GM12878 (cell line): ENCODE results near the gene CHN2. TPM values are rescaled to one million over a fixed set of nuclear protein-coding genes. Genes with fewer than 3 reads are reported as not detected.
A peak's percentile ranks its signal among the peaks of the same experiment; 100 is the strongest.

ENCODE experiments used
- ATAC-seq: fragments of 200-7000 bp; cut with Tn5 transposase; 3 replicates; pipeline ENCODE4 v1.9.1; 2020; ENCODE audit warnings: mild to moderate bottlenecking, moderate library complexity
- BruUV-seq: library from RNA; stranded (reverse); fragments of 400-500 nt; replicated peaks from 2 replicates; lab custom pipeline; 2021; lab: Mats Ljungman, UMichigan
- CTCF ChIA-PET: fragments of 300-600 bp; sonication (Branson Sonifier 250); formaldehyde crosslinking; extraction: SDS; loops from one replicate; lab custom pipeline; 2021; ENCODE audit warnings: inconsistent platforms; lab: Yijun Ruan, JAX
- POLR2A ChIA-PET: fragments of 350-600 bp; formaldehyde crosslinking; extraction: SDS; loops from one replicate; lab custom pipeline; 2021; ENCODE audit warnings: inconsistent platforms; lab: Charles Lee
- RAD21 ChIA-PET: fragments of 300-600 bp; sonication (Branson Sonifier 250); formaldehyde crosslinking; loops from one replicate; lab custom pipeline; 2023; ENCODE audit warnings: antibody characterized with exemption; ENCODE audit not compliant: unreplicated experiment; lab: Charles Lee
- SMC1A ChIA-PET: fragments of 300-600 bp; sonication (Branson Sonifier 250); formaldehyde crosslinking; loops from one replicate; lab custom pipeline; 2023; ENCODE audit not compliant: unreplicated experiment, uncharacterized antibody; lab: Charles Lee
- DNase-seq: peaks from one replicate; pipeline ENCODE4 v3.0.0-alpha.2; 2011; ENCODE audit warnings: low read depth, low spot score
- FAIRE-seq: peaks from 3 replicates; lab custom pipeline; 2011; peaks lifted over from hg19 to GRCh38; lab: Jason Lieb, UNC
- H2AFZ ChIP-seq: 2 replicates; pipeline ENCODE4 v1.6.0; 2011; ENCODE audit warnings: low read depth, low read length, control low read depth; ENCODE audit not compliant: control insufficient read depth
- H3K27ac ChIP-seq: 2 replicates; pipeline ENCODE4 v1.5.1; 2011; ENCODE audit warnings: control low read depth; ENCODE audit not compliant: control insufficient read depth, insufficient read depth
- H3K27me3 ChIP-seq, 2 experiments: replicated peaks in 1 of 2; 2 replicates each; pipeline versions ENCODE4 v1.6.0 to v1.6.1; 2011; ENCODE audit warnings: low read length in 1 of 2; ENCODE audit not compliant: control insufficient read depth in 2 of 2, insufficient read depth in 2 of 2
- H3K36me3 ChIP-seq, 2 experiments: 2 replicates each; pipeline ENCODE4 v1.5.1; 2011; ENCODE audit warnings: low read length in 1 of 2; ENCODE audit not compliant: control insufficient read depth in 2 of 2, insufficient read depth in 2 of 2
- H3K4me1 ChIP-seq: 2 replicates; pipeline ENCODE4 v1.6.1; 2011; ENCODE audit warnings: mild to moderate bottlenecking, low read length, moderate library complexity, mixed read lengths; ENCODE audit not compliant: control insufficient read depth, insufficient read depth
- H3K4me2 ChIP-seq: 2 replicates; pipeline ENCODE4 v1.6.0; 2011; ENCODE audit warnings: control low read depth; ENCODE audit not compliant: control insufficient read depth, insufficient read depth
- H3K4me3 ChIP-seq: fragments of 200-600 bp; sonication (generic); 2 replicates; pipeline ENCODE4 v1.5.1; 2016
- H3K79me2 ChIP-seq: 2 replicates; pipeline ENCODE4 v1.6.0; 2011; ENCODE audit warnings: low read length; ENCODE audit not compliant: control insufficient read depth, insufficient read depth
- H3K9ac ChIP-seq: 2 replicates; pipeline ENCODE4 v1.8.0; 2011; ENCODE audit warnings: low read length, control low read depth, mixed read lengths; ENCODE audit not compliant: control insufficient read depth, insufficient read depth
- H3K9me3 ChIP-seq: replicated peaks from 3 replicates; pipeline ENCODE4 v1.5.1; 2011; ENCODE audit warnings: mild to moderate bottlenecking, low read length; ENCODE audit not compliant: control insufficient read depth, insufficient read depth
- H4K20me1 ChIP-seq: 2 replicates; pipeline ENCODE4 v1.6.0; 2011; ENCODE audit not compliant: control insufficient read depth, insufficient read depth
- CTCF ChIP-seq, 3 experiments: IDR thresholded peaks in 2 of 3; conservative IDR thresholded peaks in 1 of 3; 2 replicates each; pipeline ENCODE4 v1.5.1; 2011; ENCODE audit warnings: low read depth in 3 of 3, low read length in 3 of 3, mild to moderate bottlenecking in 3 of 3, control low read depth in 2 of 3, moderate library complexity in 2 of 3, inconsistent platforms in 1 of 3, mixed read lengths in 1 of 3; ENCODE audit not compliant: control insufficient read depth in 2 of 3, insufficient read depth in 1 of 3; ENCODE audit errors: extremely low read depth in 1 of 3
- GATAD2B ChIP-seq: fragments of 450-650 bp; conservative IDR thresholded peaks from 2 replicates; pipeline ENCODE4 v1.6.1; 2017; ENCODE audit warnings: low read depth, mild to moderate bottlenecking, moderate library complexity
- IKZF2 ChIP-seq, 2 experiments: fragments of 450-650 bp; IDR thresholded peaks; 2 replicates each; pipeline ENCODE4 v1.6.1; 2017; ENCODE audit warnings: mild to moderate bottlenecking in 2 of 2, moderate library complexity in 2 of 2
- MAX ChIP-seq: IDR thresholded peaks from 2 replicates; pipeline ENCODE4 v1.6.1; 2012; ENCODE audit warnings: low read depth, low read length, improper control_type of control experiment
- MEF2B ChIP-seq: fragments of 450-650 bp; IDR thresholded peaks from 2 replicates; pipeline ENCODE4 v1.6.1; 2018; ENCODE audit warnings: mild to moderate bottlenecking, moderate library complexity; ENCODE audit not compliant: partially characterized antibody, poor library complexity, severe bottlenecking
- NBN ChIP-seq: fragments of 450-650 bp; IDR thresholded peaks from 2 replicates; pipeline ENCODE4 v1.6.1; 2016
- NR2F1 ChIP-seq: fragments of 450-650 bp; conservative IDR thresholded peaks from 2 replicates; pipeline ENCODE4 v1.6.1; 2017; ENCODE audit warnings: mild to moderate bottlenecking
- RAD21 ChIP-seq: IDR thresholded peaks from 2 replicates; pipeline ENCODE4 v1.6.1; 2011; ENCODE audit warnings: mild to moderate bottlenecking, low read depth, low read length, moderate library complexity; ENCODE audit not compliant: insufficient read depth
- RB1 ChIP-seq: fragments of 450-650 bp; formaldehyde crosslinking; IDR thresholded peaks from 2 replicates; pipeline ENCODE4 v1.6.1; 2017; ENCODE audit warnings: mild to moderate bottlenecking, borderline replicate concordance
- SMARCA5 ChIP-seq: fragments of 450-650 bp; IDR thresholded peaks from 2 replicates; pipeline ENCODE4 v1.6.1; 2017; ENCODE audit warnings: mild to moderate bottlenecking
- SPI1 ChIP-seq: IDR thresholded peaks from 2 replicates; pipeline ENCODE4 v1.6.1; 2011; ENCODE audit warnings: low read depth, mild to moderate bottlenecking, low read length, moderate library complexity, borderline replicate concordance; ENCODE audit not compliant: insufficient read depth
- ZNF274 ChIP-seq: IDR thresholded peaks from one replicate; pipeline ENCODE4 v1.8.0; 2011; ENCODE audit not compliant: insufficient read length, insufficient read depth
- WGBS: methylation state at CpG from one replicate; pipeline ENCODE4 v1.1.6; 2016; ENCODE audit warnings: low lambda C conversion rate; ENCODE audit not compliant: insufficient replicate concordance, insufficient coverage; ENCODE audit errors: missing lambda C conversion rate; 5-methylcytosine and 5-hydroxymethylcytosine counted together
- in situ Hi-C: fragments of 300-500 bp; cut with MboI; formaldehyde crosslinking; loops from 9 replicates; pipeline ENCODE4 v1.14.3; 2018; ENCODE audit warnings: mixed read lengths
- intact Hi-C: fragments of 100-400 bp; cut with micrococcal nuclease; formaldehyde crosslinking; loops from one replicate; pipeline ENCODE4 v1.14.2; 2022; ENCODE audit not compliant: unreplicated experiment
- polyA plus RNA-seq, 11 experiments: library from polyadenylated mRNA; depleted of rRNA in 4 of 11; unstranded in 6 of 11; stranded (reverse) in 5 of 11; fragments of >200 nt; fragmentation: Nextera tagmentation in 4 of 11; fragmentation: Illumina TruSeq in 1 of 11; extraction: Ambion mirVana in 4 of 11; extraction: Trizol in 1 of 11; gene quantifications; 1 replicate in 1 of 11; 2 replicates in 10 of 11; pipeline versions ENCODE4 v1.2.1 to v1.2.3, GENCODE V29; 2011 to 2016; ENCODE audit warnings: inconsistent platforms in 2 of 11, missing spikeins in 2 of 11, low read depth in 1 of 11
- total RNA-seq, 4 experiments: library from RNA; depleted of rRNA in 3 of 4; stranded (reverse); fragments of >200 nt in 3 of 4; fragmentation: Illumina TruSeq in 1 of 4; extraction: Trizol in 1 of 4; gene quantifications; 2 replicates each; pipeline versions ENCODE4 v1.2.1 to v1.2.3, GENCODE V29; 2013 to 2021

The CHN2 gene
- total and polyA plus RNA-seq, 10 of the 15 experiments (the other 5 are each of a cell fraction or from before 2014, with no cell fraction given) = 0.11 to 3.8 (median 0.37) TPM; not detected in 2

- SMC1A ChIA-PET = interaction anchor here (0.9 to 1.4 kb wide), 3 partner anchors 10 to 14 kb away, joined by 3 to 4 read pairs (median 3); no protein-coding TSS in a partner anchor
- no peaks in the 10 kb centered on the region for H3K27me3 ChIP-seq
- no peaks in the 10 kb centered on the region for H3K36me3 ChIP-seq
- TF ChIP-seq SMARCA5 (no peak), GATAD2B (no peak), RAD21 (no peak), ZNF274 (no peak), NBN (no peak)
- H3K79me2 ChIP-seq = no peaks in the 10 kb centered on the region
- ATAC-seq (no peak), FAIRE-seq (no peak), DNase-seq (no peak)
- H2AFZ ChIP-seq = no peak overlapping the region
- H3K9me3 ChIP-seq = no peaks in the 10 kb centered on the region
- H3K4me2 ChIP-seq = no peak overlapping the region
- POLR2A ChIA-PET = no interaction called here
- H3K27ac ChIP-seq = no peak overlapping the region
- H3K4me1 ChIP-seq = 0 out of 2 replicates have a peak, but pooled peaks cover 3% of the 10 kb centered on the region
- WGBS = 31% methylated on average over 5 of the region's 5 CpGs
- H3K4me3 ChIP-seq = no peak overlapping the region
- intact Hi-C loops = no loop called here
- no TSS peak for BruUV-seq
- in situ Hi-C loops = no loop called here
- CTCF ChIA-PET = interaction anchor here (0.8 to 2.3 kb wide), 2 partner anchors 14 to 233 kb away, joined by 5 to 9 read pairs; no protein-coding TSS in a partner anchor
- H3K9ac ChIP-seq = no peak overlapping the region
- RAD21 ChIA-PET = no interaction called here
- no peaks in the 10 kb centered on the region; the same call in 1 of the 2 replicates for H4K20me1 ChIP-seq
These were observed 228.3 kb downstream of the CHN2 start for GRCh38 chr7:29422829-29423228.

- no TSS peak for BruUV-seq
- no peak overlapping the region for H3K27ac ChIP-seq
- H4K20me1 ChIP-seq = no peaks in the 10 kb centered on the region; the same call in 1 of the 2 replicates
- ChIA-PET SMC1A (no interaction called here), RAD21 (no interaction called here), CTCF (interaction anchor here (0.5 kb wide), 1 partner anchor 15 kb away, joined by 3 read pairs; no protein-coding TSS in a partner anchor), POLR2A (no interaction called here)
- no peak for DNase-seq
- H3K9ac ChIP-seq = no peak overlapping the region
- peak; percentile 86 for ATAC-seq
- 0 out of 2 replicates have a peak, but pooled peaks cover 3% of the 10 kb centered on the region for H3K4me1 ChIP-seq
- no peaks in the 10 kb centered on the region for H3K27me3 ChIP-seq
- no peaks in the 10 kb centered on the region for H3K79me2 ChIP-seq
- no peaks in the 10 kb centered on the region for H3K36me3 ChIP-seq
- in situ Hi-C loops = no loop called here
- no peak overlapping the region for H3K4me3 ChIP-seq
- intact Hi-C loops = no loop called here
- H2AFZ ChIP-seq = no peak overlapping the region
- H3K9me3 ChIP-seq = no peaks in the 10 kb centered on the region
- no peak for FAIRE-seq
- WGBS = 5% methylated on average over 7 of the region's 7 CpGs
- no peak overlapping the region for H3K4me2 ChIP-seq
- TF ChIP-seq MAX (no peak), NR2F1 (no peak), RB1 (no peak), IKZF2 (IDR thresholded peaks at IDR 0.05) (0 out of 4 replicates have a peak, but pooled peaks of 1 of the 2 experiments have one; percentile 15), CTCF (IDR thresholded peaks at IDR 0.05 in 2 of 3, conservative IDR thresholded peaks at IDR 0.05 in 1 of 3; ENCODE audit: control insufficient read depth in 2 of 3, extremely low read depth in 1 of 3, insufficient read depth in 1 of 3, low read depth in 3 of 3, low read length in 3 of 3) (no peak), MEF2B (peak; percentile 28), SPI1 (peak; percentile 76; the same call in 1 of the 2 replicates)
These were observed 229.9 kb downstream of the CHN2 start for GRCh38 chr7:29424295-29424983.
